HepG2 (cell line): ENCODE data around the gene MAFF. TPM values are rescaled to one million over a fixed set of nuclear protein-coding genes. Genes with fewer than 3 reads are reported as not detected.
A peak's percentile ranks its signal among the peaks of the same experiment; 100 is the strongest.

Experiments used
- AHDC1 ChIP-seq: sonication (generic); formaldehyde crosslinking; IDR thresholded peaks from 2 replicates; pipeline ENCODE4 v1.5.1; 2020; ENCODE audit warnings: mild to moderate bottlenecking, missing genetic modification reagents, borderline replicate concordance
- BORCS8-MEF2B ChIP-seq: sonication (generic); formaldehyde crosslinking; IDR thresholded peaks from 2 replicates; pipeline ENCODE4 v1.8.0; 2022; ENCODE audit warnings: mild to moderate bottlenecking, missing genetic modification reagents
- CTCF ChIP-seq: sonication (generic); formaldehyde crosslinking; IDR thresholded peaks from 2 replicates; pipeline ENCODE4 v1.5.0; 2020; ENCODE audit warnings: mild to moderate bottlenecking, missing genetic modification reagents, moderate library complexity
- ELF4 ChIP-seq: sonication (generic); formaldehyde crosslinking; IDR thresholded peaks from 2 replicates; pipeline ENCODE4 v1.5.0; 2020; ENCODE audit warnings: missing genetic modification reagents, mild to moderate bottlenecking, moderate library complexity, borderline replicate concordance
- KLF9 ChIP-seq: IDR thresholded peaks from 2 replicates; pipeline ENCODE4 v1.6.1; 2016; ENCODE audit warnings: low read depth
- MYC ChIP-seq: sonication (generic); formaldehyde crosslinking; IDR thresholded peaks from 2 replicates; pipeline ENCODE4 v1.9.0; 2021; ENCODE audit warnings: missing genetic modification reagents, borderline replicate concordance
- NCOA5 ChIP-seq: sonication (generic); formaldehyde crosslinking; IDR thresholded peaks from 2 replicates; pipeline ENCODE4 v1.4.0; 2020; ENCODE audit warnings: missing genetic modification reagents
- NFRKB ChIP-seq: fragments of 450-650 bp; IDR thresholded peaks from 2 replicates; pipeline ENCODE4 v1.6.1; 2017
- REXO4 ChIP-seq: sonication (generic); formaldehyde crosslinking; IDR thresholded peaks from 2 replicates; pipeline ENCODE4 v1.8.0; 2022; ENCODE audit warnings: missing genetic modification reagents, mild to moderate bottlenecking, borderline replicate concordance
- TEAD2 ChIP-seq: sonication (generic); formaldehyde crosslinking; IDR thresholded peaks from 2 replicates; pipeline ENCODE4 v1.9.0; 2021; ENCODE audit warnings: missing genetic modification reagents
- ZNF318 ChIP-seq: sonication (generic); formaldehyde crosslinking; IDR thresholded peaks from 2 replicates; pipeline ENCODE4 v1.4.0; 2020; ENCODE audit warnings: mild to moderate bottlenecking, missing genetic modification reagents
- ZNF605 ChIP-seq: sonication (generic); formaldehyde crosslinking; IDR thresholded peaks from 2 replicates; pipeline ENCODE4 v1.8.0; 2022; ENCODE audit warnings: mild to moderate bottlenecking, missing genetic modification reagents
- ZNF772 ChIP-seq: sonication (generic); formaldehyde crosslinking; IDR thresholded peaks from 2 replicates; pipeline ENCODE4 v1.5.0; 2020; ENCODE audit warnings: mild to moderate bottlenecking, missing genetic modification reagents
- ZNF83 ChIP-seq: sonication (generic); formaldehyde crosslinking; IDR thresholded peaks from 2 replicates; pipeline ENCODE4 v1.4.0; 2020; ENCODE audit warnings: missing genetic modification reagents, mild to moderate bottlenecking, borderline replicate concordance
- polyA plus RNA-seq, 8 experiments: library from polyadenylated mRNA; depleted of rRNA in 3 of 8; stranded (reverse) in 7 of 8; unstranded in 1 of 8; fragments of >200 nt; fragmentation: Illumina TruSeq in 4 of 8; extraction: Trizol in 4 of 8; gene quantifications; 2 replicates each; pipeline versions ENCODE4 v1.2.1 to v1.2.3, GENCODE V29; 2011 to 2016; ENCODE audit warnings: low read depth in 4 of 8, missing spikeins in 1 of 8, mixed read lengths in 1 of 8; ENCODE audit not compliant: insufficient read depth in 1 of 8
- total RNA-seq, 5 experiments: library from RNA; depleted of rRNA; stranded (reverse); fragments of >200 nt; fragmentation: Illumina TruSeq; extraction: Trizol; gene quantifications; 2 replicates each; pipeline ENCODE4 v1.2.3, GENCODE V29; 2016; ENCODE audit warnings: low read depth in 1 of 5

Gene MAFF
- total and polyA plus RNA-seq, 2 of the 13 experiments (the other 11 are each of a cell fraction or from before 2014, with no cell fraction given): 5.4 to 14.3 TPM

GRCh38 chr22:38180841-38181452, 20.8 kb upstream of the MAFF start (continued):
- TF ChIP-seq ZNF318 (no peak), ELF4 (no peak), KLF9 (no peak), ZNF83 (no peak), NCOA5 (CRISPR knock-in tag) (no peak), AHDC1 (CRISPR knock-in tag) (no peak), BORCS8-MEF2B (no peak), ZNF605 (CRISPR knock-in tag) (peak; percentile 66; the same call in 1 of the 2 replicates), NFRKB (no peak), CTCF (0 out of 2 replicates have a peak, but pooled peaks have one; percentile 29), REXO4 (CRISPR knock-in tag) (no peak), ZNF772 (no peak), MYC (no peak), TEAD2 (CRISPR knock-in tag) (no peak)
